Natural killer cell treated with Interleukin-12 subunit alpha and Interleukin-12 subunit beta and Interleukin-15 and Interleukin-18, amount 100 ng/mL, for 72 hours (primary cell): ENCODE data around the gene EFHC2. TPM values are rescaled to one million over a fixed set of nuclear protein-coding genes. Genes with fewer than 3 reads are reported as not detected.

Experiments
- ATAC-seq, 2 donors: fragments of 150-1000 bp; cut with Tn5 transposase in 1 of 2; sonication (Bioruptor Pico), chemical (Tn5 transposase) in 1 of 2; 2 replicates each; pipeline ENCODE4 v1.10.0; 2021
- DNase-seq: peaks from one replicate; pipeline ENCODE4 v3.0.0; 2022; ENCODE audit warnings: low spot score
- H3K27ac Mint-ChIP-seq, 2 donors: 1 replicate in 1 of 2; 2 replicates in 1 of 2; pipeline ENCODE4 v1.8.0; 2022; ENCODE audit warnings: mixed read lengths in 2 of 2, mild to moderate bottlenecking in 1 of 2, moderate library complexity in 1 of 2
- H3K27me3 Mint-ChIP-seq, 2 donors: 1 replicate in 1 of 2; 2 replicates in 1 of 2; pipeline ENCODE4 v1.8.0; 2022; ENCODE audit warnings: mixed read lengths in 2 of 2
- H3K36me3 Mint-ChIP-seq: one replicate; pipeline ENCODE4 v1.8.0; 2022; ENCODE audit warnings: mixed read lengths
- H3K4me1 Mint-ChIP-seq, 2 donors: 1 replicate in 1 of 2; 2 replicates in 1 of 2; pipeline ENCODE4 v1.8.0; 2022; ENCODE audit warnings: low read depth in 2 of 2, mixed read lengths in 2 of 2, mild to moderate bottlenecking in 1 of 2
- H3K4me3 Mint-ChIP-seq: one replicate; pipeline ENCODE4 v1.8.0; 2022; ENCODE audit warnings: mixed read lengths
- H3K9me3 Mint-ChIP-seq: 2 replicates; pipeline ENCODE4 v1.8.0; 2022; ENCODE audit warnings: mixed read lengths
- total RNA-seq, 2 donors: library from RNA; stranded (reverse); gene quantifications; one replicate each; pipeline ENCODE4 v1.2.3, GENCODE V29; 2022

Gene EFHC2
- total RNA-seq, 2 donors from 2014 or later = 0.55 to 0.73 TPM

- no peak for DNase-seq
These were observed 190.6 kb downstream of the EFHC2 start for GRCh38 chrX:44152852-44153251.

GRCh38 chrX:44147130-44147529 is 196.3 kb downstream of the EFHC2 start:
- Mint-ChIP-seq H3K4me3 (no peak overlapping the region), H3K27ac (no peak overlapping the region), H3K9me3 (no peaks in the 10 kb centered on the region), H3K36me3 (no peaks in the 10 kb centered on the region), H3K4me1 (peaks cover 5% of the 10 kb centered on the region in 2 donors), H3K27me3 (peaks cover 0 to 6% of the 10 kb centered on the region in 2 donors)
- DNase-seq (no peak), ATAC-seq (no peak)

More at GRCh38 chrX:44152852-44153251, 190.6 kb downstream of the EFHC2 start:
- Mint-ChIP-seq H3K27me3 (peaks cover 0 to 6% of the 10 kb centered on the region in 2 donors), H3K9me3 (no peaks in the 10 kb centered on the region), H3K36me3 (no peaks in the 10 kb centered on the region), H3K4me1 (peaks cover 6 to 9% of the 10 kb centered on the region in 2 donors), H3K27ac (no peak overlapping the region), H3K4me3 (no peak overlapping the region)
- no peak for ATAC-seq

GRCh38 chrX:44144177-44144945 is 199.1 kb downstream of the EFHC2 start:
- Mint-ChIP-seq H3K4me1 (no peaks in the 10 kb centered on the region), H3K36me3 (no peaks in the 10 kb centered on the region), H3K4me3 (no peak overlapping the region), H3K9me3 (no peaks in the 10 kb centered on the region), H3K27me3 (peaks cover 0 to 6% of the 10 kb centered on the region in 2 donors), H3K27ac (no peak overlapping the region)
- no peak for ATAC-seq
- no peak for DNase-seq

DNA sequence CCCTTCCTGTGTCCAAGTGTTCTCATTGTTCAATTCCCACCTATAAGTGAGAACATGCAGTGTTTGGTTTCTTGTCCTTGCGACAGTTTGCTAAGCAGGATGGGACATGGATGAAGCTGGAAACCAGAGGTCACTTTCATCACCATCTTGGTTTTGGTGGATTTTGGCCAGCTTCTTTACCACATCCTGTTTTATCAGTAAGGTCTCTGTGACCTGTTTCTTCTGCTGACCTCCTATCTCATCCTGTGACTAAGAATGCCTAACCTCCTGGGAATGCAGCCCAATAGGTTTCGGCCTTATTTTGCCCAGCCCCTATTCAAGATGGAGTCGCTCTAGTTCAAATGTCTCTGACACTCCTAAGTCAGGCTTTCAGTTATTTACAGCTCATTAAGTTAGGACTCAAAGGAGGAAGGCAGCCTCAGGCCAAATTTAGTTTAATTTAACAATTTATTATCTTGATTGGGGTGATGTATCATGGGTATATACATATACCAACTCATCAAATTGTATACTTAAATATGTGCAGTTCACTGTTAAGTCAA is 200.3 kb downstream of the EFHC2 start:
- Mint-ChIP-seq H3K9me3 (no peaks in the 10 kb centered on the region), H3K27me3 (peaks cover 0 to 6% of the 10 kb centered on the region in 2 donors), H3K4me1 (no peaks in the 10 kb centered on the region), H3K36me3 (no peaks in the 10 kb centered on the region), H3K4me3 (no peak overlapping the region), H3K27ac (no peak overlapping the region)
- ATAC-seq (no peak), DNase-seq (no peak)

GRCh38 chrX:44130189-44130588 is 213.3 kb downstream of the EFHC2 start:
- Mint-ChIP-seq H3K27me3 (peaks cover 7 to 17% of the 10 kb centered on the region in 2 donors), H3K4me1 (no peaks in the 10 kb centered on the region), H3K4me3 (no peak overlapping the region), H3K36me3 (no peaks in the 10 kb centered on the region), H3K9me3 (no peaks in the 10 kb centered on the region), H3K27ac (no peak overlapping the region)
- DNase-seq (no peak), ATAC-seq (no peak)

DNA sequence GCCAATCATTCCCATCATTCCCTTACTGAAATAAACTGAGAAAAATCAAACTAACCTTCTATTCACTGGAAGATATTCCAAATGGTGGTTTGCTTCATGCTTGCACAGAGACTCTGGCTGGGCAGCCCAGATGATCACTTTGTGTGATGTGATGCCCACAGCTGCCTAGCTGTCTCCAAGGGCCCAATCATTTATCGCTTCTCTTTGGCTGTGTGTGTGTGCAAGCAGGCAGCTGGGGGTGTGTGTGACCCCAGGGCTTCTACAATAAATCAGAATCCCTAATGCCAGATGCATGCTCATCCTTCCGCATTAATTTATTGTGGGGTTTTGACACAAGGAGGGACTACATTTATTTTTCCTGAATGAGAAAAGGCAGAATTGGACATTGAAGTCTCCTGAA is 230.1 kb downstream of the EFHC2 start:
- H3K27me3 Mint-ChIP-seq = peaks cover 0 to 12% of the 10 kb centered on the region in 2 donors
- no peak for ATAC-seq
- H3K4me1 Mint-ChIP-seq = no peaks in the 10 kb centered on the region
- H3K9me3 Mint-ChIP-seq = no peaks in the 10 kb centered on the region
- H3K27ac Mint-ChIP-seq = no peak overlapping the region
- DNase-seq = no peak
- H3K36me3 Mint-ChIP-seq = no peaks in the 10 kb centered on the region
- H3K4me3 Mint-ChIP-seq = no peak overlapping the region

- Mint-ChIP-seq H3K9me3 (no peaks in the 10 kb centered on the region), H3K4me1 (no peaks in the 10 kb centered on the region), H3K27ac (no peak overlapping the region), H3K4me3 (no peak overlapping the region), H3K36me3 (no peaks in the 10 kb centered on the region), H3K27me3 (peaks cover 0 to 15% of the 10 kb centered on the region in 2 donors)
- DNase-seq (no peak), ATAC-seq (no peak)
These were observed 236.6 kb downstream of the EFHC2 start for GRCh38 chrX:44106864-44107263.

DNA sequence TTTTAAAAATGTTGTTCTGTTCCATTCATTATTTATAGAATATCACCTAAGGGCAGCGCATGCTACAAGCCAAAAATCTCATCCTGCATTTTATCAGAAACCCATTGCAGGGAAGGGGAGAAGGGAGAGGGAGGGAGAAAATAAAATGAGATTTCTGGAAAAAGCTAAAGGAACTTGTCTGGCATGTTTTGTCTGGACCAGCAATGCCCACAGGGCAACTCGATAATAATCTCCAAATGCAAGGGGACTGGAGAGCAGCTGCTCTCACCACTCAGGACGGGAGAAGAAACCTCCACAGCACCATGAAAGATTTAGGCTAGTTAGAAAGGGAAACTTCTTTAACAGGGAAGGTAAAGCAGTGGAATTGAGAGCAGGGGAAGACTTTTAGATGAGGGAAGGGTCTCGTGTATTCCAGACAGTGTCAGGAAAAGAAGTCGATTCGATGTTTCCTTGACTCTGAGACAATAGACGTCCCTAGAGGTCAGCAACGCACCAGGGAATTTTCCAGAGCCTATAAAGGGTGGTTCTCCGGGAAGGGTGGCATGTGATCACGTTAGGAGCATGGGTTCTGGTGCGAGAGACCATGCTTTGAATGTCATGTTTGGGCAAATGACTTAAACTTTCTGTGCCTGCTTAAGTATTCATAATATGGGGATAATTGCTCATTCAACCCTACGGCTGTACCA is 238.1 kb downstream of the EFHC2 start:
- H3K36me3 Mint-ChIP-seq = no peaks in the 10 kb centered on the region
- peaks cover 0 to 14% of the 10 kb centered on the region in 2 donors for H3K27me3 Mint-ChIP-seq
- no peak for DNase-seq
- no peak for ATAC-seq
- no peak overlapping the region for H3K4me3 Mint-ChIP-seq
- no peaks in the 10 kb centered on the region for H3K9me3 Mint-ChIP-seq
- H3K4me1 Mint-ChIP-seq = no peaks in the 10 kb centered on the region
- no peak overlapping the region for H3K27ac Mint-ChIP-seq

DNA sequence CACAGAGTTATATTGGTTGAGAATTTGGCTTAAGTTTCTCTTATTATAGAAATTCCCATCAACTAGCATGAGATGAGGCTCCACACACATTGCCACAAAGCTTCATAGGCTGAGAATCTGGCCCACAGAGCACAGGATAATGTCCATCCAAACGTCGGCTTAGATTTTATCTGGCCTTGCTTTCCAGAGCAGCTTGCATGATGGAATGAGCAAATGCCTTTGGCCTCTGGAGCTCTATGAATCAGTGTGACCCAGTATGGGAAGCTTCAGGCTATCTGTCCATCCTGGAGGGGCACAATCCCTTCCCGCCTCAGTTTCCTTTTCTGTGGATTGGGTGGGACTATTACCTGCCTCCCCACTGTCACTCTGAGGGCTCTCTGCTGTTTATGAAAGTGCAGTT is 238.8 kb downstream of the EFHC2 start:
- DNase-seq = no peak
- H3K4me1 Mint-ChIP-seq = no peaks in the 10 kb centered on the region
- ATAC-seq = no peak
- no peaks in the 10 kb centered on the region for H3K9me3 Mint-ChIP-seq
- H3K4me3 Mint-ChIP-seq = no peak overlapping the region
- no peak overlapping the region for H3K27ac Mint-ChIP-seq
- H3K36me3 Mint-ChIP-seq = no peaks in the 10 kb centered on the region
- peaks cover 0 to 14% of the 10 kb centered on the region in 2 donors for H3K27me3 Mint-ChIP-seq

DNA sequence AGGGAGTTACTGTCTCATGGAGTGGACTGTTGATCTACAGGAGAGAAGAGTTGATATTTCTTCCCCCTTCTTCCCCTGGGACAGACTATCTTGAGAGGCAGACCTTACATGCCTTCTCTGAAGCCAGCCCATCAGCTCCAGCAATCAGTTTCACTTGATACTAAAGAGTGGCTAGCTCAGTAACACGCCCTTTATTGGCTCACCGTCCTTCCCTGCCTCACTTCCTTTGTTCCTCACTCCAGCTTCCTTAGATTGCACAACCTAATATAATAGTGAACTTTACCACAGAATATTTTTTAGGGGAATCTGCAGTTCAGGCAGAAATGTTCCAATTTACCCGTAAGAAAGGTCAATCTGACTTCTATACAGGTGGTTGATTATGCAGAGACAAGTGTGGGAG is 242.2 kb downstream of the EFHC2 start:
- no peak overlapping the region for H3K27ac Mint-ChIP-seq
- H3K4me3 Mint-ChIP-seq = no peak overlapping the region
- no peaks in the 10 kb centered on the region for H3K9me3 Mint-ChIP-seq
- H3K36me3 Mint-ChIP-seq = no peaks in the 10 kb centered on the region
- DNase-seq (no peak), ATAC-seq (no peak)
- H3K27me3 Mint-ChIP-seq = peaks cover 0 to 12% of the 10 kb centered on the region in 2 donors
- no peaks in the 10 kb centered on the region for H3K4me1 Mint-ChIP-seq

GRCh38 chrX:44099366-44099765 is 244.1 kb downstream of the EFHC2 start:
- H3K9me3 Mint-ChIP-seq = no peaks in the 10 kb centered on the region
- peaks cover 0 to 10% of the 10 kb centered on the region in 2 donors for H3K27me3 Mint-ChIP-seq
- no peak overlapping the region for H3K27ac Mint-ChIP-seq
- no peak overlapping the region for H3K4me3 Mint-ChIP-seq
- DNase-seq = no peak
- no peaks in the 10 kb centered on the region for H3K36me3 Mint-ChIP-seq
- H3K4me1 Mint-ChIP-seq = no peaks in the 10 kb centered on the region
- no peak for ATAC-seq

Other genes starting within 250 kb of the EFHC2 start
- 10 to 100 TPM in 1 of 2 donors, 1 to 10 TPM in 1; 4.9 to 12.5 TPM for gene FUNDC1, start 199.2 kb upstream of the EFHC2 start, total RNA-seq